SIG-M5 treated with dmso at 0.1 percent for 504 hours (cell line): Measurements from ENCODE around the gene LTO1.

Source experiments
- DNase-seq: peaks from one replicate; lab custom pipeline; 2025; ENCODE audit not compliant: unreplicated experiment; lab: John Stamatoyannopoulos, UW

LTO1 gene, protein sequence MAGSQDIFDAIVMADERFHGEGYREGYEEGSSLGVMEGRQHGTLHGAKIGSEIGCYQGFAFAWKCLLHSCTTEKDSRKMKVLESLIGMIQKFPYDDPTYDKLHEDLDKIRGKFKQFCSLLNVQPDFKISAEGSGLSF

DNA sequence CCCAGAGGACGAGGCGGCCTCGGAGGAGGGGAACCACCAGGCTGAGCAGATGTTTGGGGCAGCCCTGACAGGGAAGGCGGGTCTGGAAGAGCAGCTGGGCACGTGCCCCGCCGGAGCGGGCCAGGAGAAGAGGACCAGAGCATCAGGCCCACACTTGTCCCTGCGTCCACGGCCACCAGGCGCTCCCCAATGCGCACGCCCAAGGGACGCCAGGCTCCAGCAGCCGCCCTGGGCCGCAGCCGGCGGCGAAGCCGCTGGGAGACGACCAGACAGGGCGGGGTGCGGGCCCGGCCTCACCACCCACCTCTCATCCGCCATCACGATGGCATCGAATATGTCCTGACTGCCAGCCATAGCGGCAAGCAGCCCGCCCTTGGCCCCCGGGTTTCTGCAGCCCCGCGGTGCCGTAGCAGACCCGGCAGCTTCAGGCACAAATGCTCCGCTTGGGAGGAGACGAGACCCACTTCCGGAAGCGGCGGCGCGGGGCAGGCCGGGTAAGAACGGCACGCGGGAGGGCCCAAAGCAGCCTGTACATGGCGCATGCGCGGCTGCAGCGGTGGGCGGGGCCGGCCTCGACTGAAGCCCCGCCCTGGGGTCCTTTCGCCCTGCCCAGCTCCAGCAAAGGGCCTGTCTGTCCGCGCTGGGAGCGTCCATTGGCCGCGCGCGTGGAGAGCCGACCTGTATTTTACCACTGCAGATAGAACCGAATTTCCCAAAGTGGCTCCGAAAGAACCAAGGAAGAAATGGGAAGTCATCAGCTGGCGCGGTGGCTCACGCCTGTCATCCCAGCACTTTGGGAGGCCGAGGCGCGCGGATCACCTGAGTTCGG is at the start of gene LTO1:
Gene LTO1, minus strand, starts transcription at position 468 of the 829 bp plus-strand sequence. Its CDS starts 114 bp downstream, at position 354.
- peak; percentile 88 for DNase-seq

DNA sequence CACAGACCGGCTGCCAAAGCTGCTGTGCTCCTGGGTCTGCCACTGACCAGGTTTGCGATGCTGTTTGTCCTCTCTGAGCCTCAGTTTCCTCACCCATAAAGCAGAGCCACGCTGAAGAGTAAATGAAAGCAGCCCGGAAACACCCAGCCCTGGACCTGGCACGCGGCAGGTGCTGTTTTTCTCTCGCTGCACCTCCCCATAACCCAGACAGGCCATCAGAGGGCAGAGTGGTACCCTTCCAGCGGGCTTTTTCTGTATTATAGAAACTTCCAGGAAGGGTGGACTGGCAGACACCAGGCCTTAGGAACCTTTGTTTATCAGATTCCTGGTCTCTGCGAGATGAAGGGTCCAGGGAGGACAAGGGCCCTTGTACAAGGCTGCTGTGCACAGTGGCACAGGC is 46.6 kb upstream of the LTO1 start:
- DNase-seq: no peak

DNA sequence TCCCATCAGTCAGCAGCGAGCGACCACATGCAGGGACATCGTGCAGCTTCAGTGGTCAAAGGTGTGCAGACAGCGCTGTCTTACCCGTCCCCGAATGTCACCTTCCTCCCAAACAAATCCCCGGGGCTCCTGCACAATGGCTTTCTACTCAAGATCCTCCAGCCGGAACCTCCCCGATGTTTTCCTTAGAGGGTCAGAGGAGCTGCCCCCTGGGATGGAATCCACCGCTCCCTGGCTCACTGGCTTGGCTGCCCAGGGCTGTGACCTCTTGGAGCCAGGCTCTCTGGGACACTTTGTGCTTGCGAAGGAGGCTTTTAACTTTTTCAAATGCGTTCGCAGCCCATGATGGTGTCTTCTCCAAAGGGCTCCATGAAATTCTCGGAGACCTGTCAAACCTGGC is 46.0 kb upstream of the LTO1 start:
- DNase-seq: no peak

DNA sequence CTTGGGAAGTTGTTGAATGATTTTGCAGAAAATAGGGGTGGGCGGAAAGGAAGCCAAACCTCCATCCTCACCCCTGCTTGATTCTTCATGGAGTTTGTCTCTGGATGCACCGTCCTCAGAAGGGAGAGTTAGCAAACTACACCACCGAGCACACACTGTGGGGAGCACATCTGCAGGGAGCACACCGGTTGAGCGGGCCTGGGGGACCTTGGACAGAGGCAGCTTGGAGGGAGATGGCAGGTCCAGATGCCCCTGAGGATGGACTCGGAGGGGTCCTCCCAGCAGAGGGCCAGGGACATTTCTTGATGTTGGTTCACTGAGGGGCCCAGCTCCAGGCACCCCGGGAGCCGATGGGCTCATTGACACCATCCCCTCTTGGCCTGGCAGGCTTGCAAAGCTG is 43.8 kb upstream of the LTO1 start:
- DNase-seq: no peak

DNA sequence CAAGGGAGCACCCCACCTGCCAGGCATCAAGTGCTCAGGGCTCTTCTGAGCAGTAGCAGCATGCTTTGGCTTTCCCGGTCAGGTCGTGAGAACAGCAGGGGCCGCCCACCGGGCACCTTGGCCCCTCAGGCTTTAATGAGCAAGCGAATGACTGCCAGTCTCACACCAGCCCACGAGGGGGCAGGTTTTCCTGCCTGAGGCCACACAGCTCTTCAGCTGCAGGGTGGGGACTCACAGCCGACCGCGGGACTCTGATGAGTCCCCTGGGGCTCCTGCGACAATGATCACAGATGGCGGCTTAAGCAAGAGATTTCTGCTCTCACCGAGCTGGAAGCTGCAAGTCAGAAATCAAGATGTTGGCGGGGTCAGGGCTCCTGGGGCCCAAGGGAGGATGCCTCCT is 43.0 kb upstream of the LTO1 start:
- DNase-seq: no peak

DNA sequence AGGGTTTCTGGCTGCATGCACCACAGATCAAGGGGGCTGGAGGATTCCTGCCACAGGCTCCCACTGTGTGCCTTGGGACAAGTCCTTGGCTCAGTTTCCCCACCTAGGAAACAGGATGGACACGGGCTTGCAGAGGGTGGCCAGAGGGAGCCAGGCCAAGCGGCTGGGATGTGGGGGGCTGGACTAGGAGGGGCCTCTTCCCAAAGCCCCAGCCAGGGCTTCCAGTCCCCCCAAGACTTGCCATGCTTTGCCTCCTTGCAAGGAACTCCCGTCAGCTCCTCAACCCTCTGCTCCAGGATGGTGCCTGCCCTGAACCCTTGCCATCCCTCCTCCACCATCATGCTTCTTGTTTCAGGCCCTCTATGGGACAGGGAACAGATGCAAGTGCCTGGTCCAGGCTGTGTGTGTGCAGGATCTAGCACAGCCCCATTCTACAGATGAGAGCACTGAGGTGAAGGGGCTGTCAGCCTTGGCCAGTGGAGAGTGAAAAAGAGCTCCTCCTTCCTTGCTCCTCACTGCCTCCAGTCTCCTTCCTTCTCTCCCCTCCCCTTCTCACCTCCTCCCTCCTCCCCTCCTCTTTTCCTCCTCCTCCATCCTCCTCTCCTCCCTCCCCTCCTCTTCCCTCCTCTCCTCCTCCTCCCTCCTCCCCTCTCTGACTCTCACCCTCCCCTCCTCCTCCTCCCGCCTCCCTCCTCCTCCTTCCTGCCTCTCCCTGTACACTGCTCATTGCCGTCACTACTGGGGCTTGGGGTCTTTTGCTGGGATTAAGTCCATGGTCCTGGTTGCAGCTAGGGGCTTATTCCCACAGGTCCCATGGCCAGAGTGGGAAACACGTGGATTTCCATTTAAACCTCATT is 42.0 kb upstream of the LTO1 start:
- no peak for DNase-seq

DNA sequence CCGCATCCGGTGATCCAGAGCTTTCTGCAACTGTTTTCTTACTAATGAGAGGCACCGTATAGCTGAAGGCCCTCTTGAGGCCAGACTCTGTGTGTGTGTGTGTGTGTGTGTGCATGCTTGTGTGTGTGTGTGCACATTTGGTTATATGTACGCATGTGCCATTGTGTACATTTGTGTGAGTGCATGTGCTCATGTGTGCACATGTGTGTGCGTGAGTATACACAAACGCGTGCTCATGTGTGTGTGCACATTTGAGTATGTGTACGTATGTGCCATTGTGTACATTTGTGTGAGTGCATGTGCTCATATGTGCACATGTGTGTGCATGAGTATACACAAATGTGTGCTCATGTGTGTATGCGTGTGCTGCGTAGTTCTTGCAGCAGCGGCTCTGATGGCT is 40.9 kb upstream of the LTO1 start:
- DNase-seq: no peak

DNA sequence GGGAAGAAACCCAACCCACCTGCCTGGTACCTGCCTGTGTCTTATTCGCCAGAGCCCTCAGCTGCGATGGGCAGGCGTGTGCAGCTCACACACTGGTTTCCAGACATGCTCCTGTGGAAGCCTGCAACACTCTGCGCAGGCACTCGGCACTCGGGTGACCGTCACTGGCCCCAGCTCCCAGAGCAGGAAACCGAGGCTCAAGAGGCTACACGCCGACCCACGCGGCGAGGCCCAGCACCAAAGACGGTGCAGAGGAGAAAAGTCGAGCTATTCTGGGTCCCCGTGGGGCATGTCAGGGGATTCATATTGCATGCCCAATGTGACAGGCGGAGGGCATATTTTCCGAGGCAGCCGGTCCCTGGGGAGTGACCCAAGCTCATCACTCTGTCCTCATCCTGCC is 40.3 kb upstream of the LTO1 start:
- no peak for DNase-seq

DNA sequence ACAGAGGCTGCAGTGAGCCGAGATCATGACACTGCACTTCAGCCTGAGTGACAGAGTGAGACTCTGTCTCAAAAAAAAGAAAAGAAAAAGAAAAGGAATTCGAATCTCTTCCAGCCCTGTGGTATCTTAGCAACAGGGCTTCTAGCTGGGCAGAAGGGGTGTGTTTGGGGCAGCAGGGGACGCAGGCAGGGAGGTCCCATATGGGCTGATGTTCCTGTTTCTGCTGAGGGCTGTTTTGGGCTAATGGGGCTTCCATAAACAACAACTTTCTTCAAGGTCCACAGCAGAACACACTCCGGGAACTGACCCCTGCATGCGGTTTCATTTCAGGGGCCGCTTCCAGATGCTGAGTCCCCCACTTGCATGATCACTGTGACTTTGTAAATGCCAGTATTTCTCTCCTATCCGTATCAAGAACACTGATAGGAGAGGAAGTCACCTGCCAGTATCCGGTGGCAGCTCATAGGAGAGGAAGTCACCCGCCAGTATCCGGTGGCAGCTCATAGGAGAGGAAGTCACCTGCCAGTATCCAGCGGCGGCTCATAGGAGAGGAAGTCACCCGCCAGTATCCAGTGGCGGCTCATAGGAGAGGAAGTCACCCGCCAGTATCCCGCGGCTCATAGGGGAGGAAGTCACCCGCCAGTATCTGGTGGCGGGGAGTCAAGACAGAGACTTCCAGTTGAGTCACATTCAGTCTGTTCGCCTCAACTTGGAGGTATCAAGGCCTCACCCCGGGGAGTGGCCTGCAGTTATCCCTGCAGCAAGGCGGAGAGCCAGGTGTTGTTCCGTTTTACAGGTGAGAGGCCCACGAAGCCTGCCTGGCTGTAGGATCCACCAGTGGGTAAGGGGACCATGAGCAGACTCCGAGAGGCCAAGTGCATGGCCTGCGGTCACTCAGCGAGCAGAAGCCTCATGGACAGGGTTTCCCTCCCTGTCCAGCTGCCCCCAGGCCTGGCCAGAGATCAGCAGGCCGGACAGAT is 37.0 kb upstream of the LTO1 start:
- DNase-seq: peak; percentile 66

DNA sequence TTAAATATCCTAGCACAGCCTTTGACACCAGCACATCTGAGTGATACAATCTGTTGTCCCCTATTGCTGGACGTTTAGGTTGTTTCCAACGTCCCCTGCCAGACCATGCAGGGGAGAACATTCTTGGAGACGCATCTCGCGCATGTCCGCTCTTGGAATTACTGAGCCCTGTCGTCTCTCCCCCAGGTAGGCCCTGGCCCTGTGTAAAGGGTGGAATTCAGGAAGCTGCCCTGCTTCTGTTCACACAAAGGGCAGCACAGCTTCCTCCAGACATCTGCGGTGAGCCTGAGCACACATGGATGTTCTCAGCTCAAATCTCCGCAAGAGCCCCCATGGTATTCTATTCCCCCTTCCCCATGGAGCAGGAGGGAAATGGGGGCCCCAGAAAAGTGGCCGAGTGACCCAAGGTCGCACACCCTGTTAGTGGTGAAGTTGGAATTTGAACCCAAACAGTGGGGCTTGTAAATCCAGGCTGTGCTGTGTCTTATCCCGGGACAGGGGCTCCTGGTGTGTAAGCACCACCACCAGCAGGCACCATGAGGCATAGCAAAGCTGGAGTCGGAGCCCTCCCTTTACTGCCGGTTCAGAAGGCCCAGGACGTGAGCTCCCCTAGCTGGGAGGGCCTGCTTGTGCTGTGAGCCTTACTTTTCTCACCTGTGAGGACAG is 33.7 kb upstream of the LTO1 start:
- DNase-seq: no peak

DNA sequence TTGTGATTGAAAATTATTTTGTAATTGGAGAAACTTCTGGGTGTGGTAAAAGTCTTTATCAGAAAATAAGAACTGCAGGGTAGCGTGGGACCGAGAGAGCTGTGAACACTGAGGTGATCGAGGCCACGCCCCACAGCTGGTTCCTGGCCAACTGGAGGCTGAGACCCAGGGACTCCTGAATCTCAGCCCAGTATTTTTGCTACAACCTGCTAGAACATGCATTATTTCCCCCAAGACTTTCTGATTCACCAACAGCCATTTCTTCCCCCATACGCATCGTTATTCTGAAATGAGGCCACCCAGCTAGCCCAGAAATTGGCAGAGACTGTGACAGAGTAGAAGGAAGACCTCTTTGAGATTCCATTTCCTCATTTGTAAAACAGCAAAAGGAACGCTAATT is 32.0 kb upstream of the LTO1 start:
- DNase-seq: no peak

DNA sequence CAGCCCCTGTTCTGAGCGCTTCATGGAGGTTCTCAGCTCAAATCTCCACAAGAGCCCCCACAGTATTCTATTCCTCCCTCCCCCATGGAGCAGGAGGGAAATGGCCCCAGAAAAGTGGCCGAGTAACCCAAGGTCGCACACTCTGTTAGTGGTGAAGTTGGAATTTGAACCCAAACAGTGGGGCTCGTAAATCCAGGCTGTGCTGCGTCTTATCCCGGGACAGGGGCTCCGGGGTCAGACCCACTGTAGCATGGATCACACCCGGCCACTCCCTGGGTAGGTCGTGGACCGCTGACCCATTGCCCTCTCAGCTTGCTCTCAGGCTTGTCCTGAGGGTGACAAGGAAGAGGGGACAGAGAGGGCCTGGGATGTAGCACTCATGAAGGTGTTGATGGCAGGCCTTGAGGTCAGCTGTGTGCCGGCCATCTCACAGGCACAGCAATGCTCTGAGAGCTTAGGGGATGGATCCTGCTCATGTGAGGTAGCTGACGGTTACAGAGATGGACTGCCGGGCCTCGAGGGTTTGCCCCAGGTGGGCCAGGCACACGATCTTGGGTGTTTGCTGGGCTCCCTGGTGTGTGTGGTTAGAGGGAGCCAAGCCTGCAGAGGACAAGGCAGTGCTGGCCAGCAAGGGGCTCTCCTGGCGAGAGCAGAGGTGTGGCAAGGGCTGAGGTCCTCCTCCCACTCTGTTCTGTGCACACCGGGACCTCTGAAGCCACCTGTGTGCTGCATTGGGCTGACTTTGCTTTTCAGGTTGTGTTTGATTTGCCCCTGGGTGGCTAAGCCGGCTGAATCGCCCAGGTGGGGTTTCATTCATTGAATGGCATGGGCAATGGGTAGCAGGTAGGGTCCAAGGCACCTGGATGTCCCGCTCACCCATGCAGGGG is 31.0 kb upstream of the LTO1 start:
- no peak for DNase-seq

DNA sequence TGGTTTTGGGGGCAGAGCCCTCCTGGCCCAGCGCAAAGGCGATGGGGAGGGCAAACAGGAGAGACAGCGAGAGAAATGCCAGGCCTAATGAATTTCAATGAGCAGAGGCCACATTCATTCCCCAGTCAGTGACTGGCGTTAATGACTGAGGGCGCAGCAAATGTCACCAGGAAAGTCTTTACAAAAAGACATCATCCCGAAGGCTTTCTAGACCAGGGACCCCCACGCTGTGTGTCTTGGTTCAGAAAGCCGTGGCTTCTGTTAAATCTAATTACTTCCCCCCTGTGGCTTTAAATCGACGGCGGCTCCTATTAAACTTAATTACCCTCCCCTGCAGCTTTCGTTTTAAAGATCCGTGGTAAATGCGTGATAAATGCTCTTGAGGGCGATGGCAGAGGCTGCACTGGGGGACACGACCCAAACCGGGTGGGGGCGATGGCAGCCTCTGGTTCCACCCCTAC is 30.2 kb upstream of the LTO1 start:
- DNase-seq: no peak

DNA sequence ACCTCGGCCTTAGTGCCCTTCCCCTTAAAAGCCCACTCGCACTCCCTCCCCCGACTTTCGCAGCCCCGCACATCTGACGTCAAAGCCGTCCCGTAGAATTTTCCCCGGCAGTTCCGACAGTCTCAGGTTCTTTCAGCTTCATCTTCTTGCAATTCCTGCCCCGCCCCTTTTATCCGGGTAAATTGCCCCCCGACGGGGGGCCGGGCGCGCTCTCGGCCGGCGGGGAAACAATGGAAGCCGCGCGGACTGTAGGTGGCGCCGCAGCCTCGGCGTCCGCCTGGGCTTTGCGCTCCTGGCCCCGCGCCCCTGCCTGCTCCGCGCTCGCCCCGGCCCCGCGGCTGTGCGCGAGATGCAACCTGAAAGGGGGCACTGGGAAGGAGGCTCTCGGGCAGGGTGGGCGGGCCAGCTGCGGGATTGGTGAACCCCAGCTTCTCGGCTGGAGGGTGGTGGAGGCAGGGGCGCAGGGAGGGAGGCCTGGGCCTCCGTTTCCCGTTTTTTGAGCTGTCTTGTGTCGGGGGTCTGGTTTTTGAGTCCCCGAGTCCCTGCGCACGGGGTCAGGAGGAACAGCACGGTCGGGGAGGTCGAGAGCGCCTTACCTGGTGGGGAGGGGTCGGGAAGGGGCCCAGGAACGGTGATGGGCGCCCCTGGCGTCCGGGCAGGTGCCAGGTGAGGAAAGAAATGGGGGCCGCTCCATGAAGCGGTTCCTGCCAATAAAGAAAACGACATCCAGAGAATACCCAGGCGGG is 29.5 kb upstream of the LTO1 start:
- no peak for DNase-seq

DNA sequence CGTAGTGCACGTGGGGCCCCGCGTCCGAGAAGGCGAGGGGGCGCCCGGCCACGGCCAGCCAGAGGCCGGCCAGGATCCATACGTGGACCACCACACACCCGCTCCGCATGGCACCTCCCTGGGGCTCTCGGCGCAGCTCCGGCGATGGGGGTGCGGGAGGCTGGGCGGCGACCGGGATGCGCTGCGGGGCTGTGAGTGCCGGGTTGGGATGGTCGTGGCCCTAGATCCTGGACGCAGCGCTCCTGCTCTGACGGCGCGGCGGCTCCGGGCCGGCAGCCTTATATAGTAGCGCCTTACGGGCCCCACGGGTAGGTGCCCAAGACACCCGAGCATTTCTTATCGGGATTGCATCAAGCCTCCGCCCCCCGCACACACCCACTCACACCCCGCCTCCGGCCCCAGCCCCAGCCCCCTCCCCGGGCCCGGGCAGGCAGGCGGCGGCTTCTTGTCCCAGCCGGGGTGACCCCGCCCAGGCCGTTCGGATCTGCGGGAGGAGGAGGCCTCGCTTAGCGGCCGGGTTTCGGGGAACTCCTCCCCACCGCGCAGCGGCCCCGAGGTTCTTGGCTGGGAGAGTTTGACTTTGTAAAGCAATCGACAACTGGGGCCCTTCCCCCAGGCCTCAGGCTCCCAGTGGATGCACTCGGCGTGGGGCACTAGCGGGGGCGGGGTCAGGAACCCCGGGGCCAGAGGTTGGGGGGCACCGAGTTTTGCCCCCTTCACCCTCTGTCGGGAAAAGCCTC is 28.8 kb upstream of the LTO1 start, which contains the start of gene FGF19:
Gene FGF19, minus strand, starts transcription at position 255 of the 740 bp plus-strand sequence. Its CDS starts 146 bp downstream, at position 109.
- no peak for DNase-seq

DNA sequence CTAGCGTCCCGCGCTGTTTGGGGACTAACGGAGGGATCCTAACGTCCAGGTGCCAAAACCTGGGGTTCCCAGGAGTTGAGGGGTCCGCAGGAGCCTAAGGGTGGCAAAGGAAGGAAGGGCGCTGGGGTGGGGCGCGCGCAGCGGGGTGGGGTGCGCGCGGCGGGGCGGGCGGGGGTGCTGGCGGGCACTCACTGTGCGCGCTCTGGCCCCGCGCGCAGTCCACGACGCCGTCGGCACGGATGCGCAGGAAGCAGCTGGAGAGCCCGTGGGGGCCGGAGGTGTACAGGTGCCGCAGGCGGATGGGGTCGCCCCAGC is 28.3 kb upstream of the LTO1 start:
- no peak for DNase-seq

DNA sequence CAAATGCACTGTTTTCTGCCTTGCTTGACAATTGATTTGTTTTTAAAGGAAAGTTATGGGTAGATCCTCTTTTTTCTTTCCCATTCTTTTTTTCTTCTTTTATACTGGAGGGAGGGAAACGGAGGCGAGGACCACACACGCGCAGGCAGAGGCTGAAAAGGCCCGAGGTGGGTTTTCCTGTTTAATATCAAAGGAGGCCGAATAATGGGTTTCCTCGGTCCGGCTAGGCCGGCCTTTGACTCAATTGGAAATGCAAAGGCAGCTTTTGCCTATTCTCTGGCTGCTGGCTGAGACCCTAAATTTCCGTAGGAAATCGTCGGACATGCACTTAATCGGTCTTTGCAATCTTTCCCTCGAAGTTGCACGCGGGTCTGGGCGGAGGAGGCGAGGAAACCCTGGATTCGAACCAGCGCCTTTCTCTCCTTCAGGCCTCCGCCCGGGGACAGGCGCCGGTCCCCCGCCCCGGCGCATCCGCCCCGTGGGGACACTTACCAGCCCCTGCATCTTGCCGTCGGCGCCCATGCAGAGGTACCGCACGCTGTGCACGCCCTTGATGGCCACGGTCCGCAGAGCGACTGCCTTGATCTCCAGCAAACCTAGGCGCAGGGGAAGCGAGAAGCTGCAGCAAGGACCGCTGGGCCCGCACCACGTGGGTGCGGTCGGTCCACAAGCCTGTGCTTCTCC is 27.8 kb upstream of the LTO1 start:
- no peak for DNase-seq
